PC-9 (cell line): ENCODE results near the gene ENKD1. TPM values are rescaled to one million over a fixed set of nuclear protein-coding genes. Genes with fewer than 3 reads are reported as not detected.

ENCODE experiments used
- BruUV-seq: library from RNA; stranded (reverse); fragments of 400-500 nt; replicated peaks from 2 replicates; lab custom pipeline; 2021; lab: Mats Ljungman, UMichigan
- CTCF ChIA-PET: fragments of 300-600 bp; sonication (Branson Sonifier 250); formaldehyde crosslinking; loops from one replicate; lab custom pipeline; 2022; ENCODE audit warnings: antibody characterized with exemption; lab: Charles Lee
- POLR2A ChIA-PET: fragments of 300-600 bp; sonication (Branson Sonifier 250); formaldehyde crosslinking; loops from one replicate; lab custom pipeline; 2022; ENCODE audit warnings: antibody characterized with exemption; ENCODE audit not compliant: unreplicated experiment; lab: Charles Lee
- DNase-seq, 2 experiments: peaks; one replicate each; pipeline versions ENCODE4 v3.0.0 to v3.0.0-alpha.2; 2015 to 2022; ENCODE audit warnings: mixed read lengths in 1 of 2
- H2AFZ ChIP-seq: fragments of 200-600 bp; sonication (generic); 2 replicates; pipeline ENCODE4 v1.8.1; 2017; ENCODE audit warnings: antibody characterized with exemption
- H3F3A ChIP-seq: fragments of 200-600 bp; sonication (generic); 2 replicates; pipeline ENCODE4 v1.8.1; 2017; ENCODE audit warnings: antibody characterized with exemption, mild to moderate bottlenecking, low read depth; ENCODE audit not compliant: insufficient read depth
- H3K27ac ChIP-seq: fragments of 200-600 bp; sonication (generic); 2 replicates; pipeline ENCODE4 v1.6.1; 2016; ENCODE audit warnings: mixed run types
- H3K27me3 ChIP-seq: fragments of 200-600 bp; sonication (generic); 2 replicates; pipeline ENCODE4 v1.6.1; 2016; ENCODE audit warnings: low read depth, mixed run types; ENCODE audit not compliant: insufficient read depth
- H3K36me3 ChIP-seq: fragments of 200-600 bp; sonication (generic); 2 replicates; pipeline ENCODE4 v1.6.1; 2016; ENCODE audit warnings: low read depth, mixed run types
- H3K4me1 ChIP-seq: fragments of 200-600 bp; sonication (generic); replicated peaks from 2 replicates; pipeline ENCODE4 v1.6.1; 2016; ENCODE audit warnings: mixed run types; ENCODE audit not compliant: insufficient read depth
- H3K4me2 ChIP-seq: fragments of 200-600 bp; sonication (generic); 2 replicates; pipeline ENCODE4 v1.6.1; 2017; ENCODE audit warnings: mixed run types
- H3K4me3 ChIP-seq: fragments of 200-600 bp; sonication (generic); 2 replicates; pipeline ENCODE4 v1.6.1; 2016; ENCODE audit warnings: mixed run types
- H3K79me2 ChIP-seq: fragments of 200-600 bp; sonication (generic); 2 replicates; pipeline ENCODE4 v1.6.1; 2017; ENCODE audit warnings: low read depth, mixed run types
- H3K9me2 ChIP-seq: fragments of 200-600 bp; sonication (generic); 2 replicates; pipeline ENCODE4 v1.8.1; 2017; ENCODE audit warnings: mild to moderate bottlenecking; ENCODE audit not compliant: insufficient read depth
- H3K9me3 ChIP-seq: fragments of 200-600 bp; sonication (generic); 2 replicates; pipeline ENCODE4 v1.8.1; 2016; ENCODE audit warnings: low read depth; ENCODE audit not compliant: insufficient read depth
- H4K20me1 ChIP-seq: fragments of 200-600 bp; sonication (generic); 2 replicates; pipeline ENCODE4 v1.8.1; 2017; ENCODE audit not compliant: insufficient read depth
- EZH2 ChIP-seq: fragments of 200-600 bp; sonication (generic); IDR thresholded peaks from 2 replicates; pipeline ENCODE4 v1.8.0; 2017; ENCODE audit warnings: antibody characterized with exemption, low read depth
- intact Hi-C: fragments of 100-400 bp; cut with micrococcal nuclease; formaldehyde crosslinking; loops from one replicate; pipeline ENCODE4 v1.10.0; 2022; ENCODE audit not compliant: unreplicated experiment
- total RNA-seq: library from RNA; stranded (reverse); gene quantifications from 2 replicates; pipeline ENCODE4 v1.2.3, GENCODE V29; 2021
- TF ChIP-seq, protein P1 (sequence below): fragments of 200-600 bp; sonication (generic); conservative IDR thresholded peaks from 2 replicates; pipeline ENCODE4 v1.6.1; 2017; ENCODE audit warnings: mixed run types, antibody characterized with exemption, mild to moderate bottlenecking, moderate library complexity

ENKD1 gene
- total RNA-seq, 1 experiment from 2014 or later = 20.8 TPM

DNA sequence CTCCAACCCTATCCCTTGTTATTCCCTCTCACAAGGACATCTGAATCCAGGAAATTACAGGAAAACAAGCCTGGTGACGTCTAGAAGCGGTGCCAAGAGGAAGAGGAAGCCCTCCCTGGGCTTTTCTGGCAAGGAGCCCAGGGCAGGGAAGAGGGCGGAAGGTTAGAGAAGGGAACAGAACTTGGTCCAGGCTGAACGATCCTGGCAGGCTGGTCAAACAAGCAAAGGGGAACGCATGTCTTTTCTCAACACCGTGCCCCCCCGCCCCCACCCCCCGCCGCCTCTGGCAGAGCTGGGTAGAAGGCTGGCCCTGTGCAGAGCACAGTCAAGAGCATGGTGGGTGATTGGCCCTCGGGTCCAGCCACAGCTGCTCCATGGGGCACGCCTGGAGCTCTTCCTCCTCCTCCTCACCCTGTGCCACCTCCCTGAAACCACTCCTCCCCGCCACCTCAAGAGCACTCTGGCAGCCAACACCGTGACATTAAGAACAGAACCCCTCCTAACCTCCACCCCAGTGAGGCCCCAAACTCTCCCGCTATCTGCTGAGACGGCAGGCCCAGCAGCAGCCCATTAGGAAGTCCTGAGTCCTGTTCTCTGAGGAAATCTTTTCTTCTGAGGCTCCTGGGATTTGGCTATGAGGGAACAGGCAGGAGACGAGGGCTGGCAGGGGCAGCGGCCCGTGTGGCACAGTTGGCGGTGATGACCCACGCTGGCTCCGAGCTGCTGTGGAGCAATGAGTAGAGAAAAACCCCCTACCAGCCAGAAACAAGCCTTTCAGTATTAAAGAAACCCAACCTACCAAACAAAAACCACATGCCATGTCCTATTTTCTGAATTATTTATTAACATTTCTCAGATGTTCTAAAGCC is 7.4 kb upstream of the ENKD1 start:
- CTCF ChIA-PET = no interaction called here
- H3K9me3 ChIP-seq = no peaks in the 10 kb centered on the region
- H3K36me3 ChIP-seq = no peaks in the 10 kb centered on the region
- BruUV-seq = no TSS peak
- no peaks in the 10 kb centered on the region for H4K20me1 ChIP-seq
- H2AFZ ChIP-seq = no peak overlapping the region
- H3K9me2 ChIP-seq = no peaks in the 10 kb centered on the region
- no peak for TF ChIP-seq EZH2
- TF ChIP-seq, protein P1, sequence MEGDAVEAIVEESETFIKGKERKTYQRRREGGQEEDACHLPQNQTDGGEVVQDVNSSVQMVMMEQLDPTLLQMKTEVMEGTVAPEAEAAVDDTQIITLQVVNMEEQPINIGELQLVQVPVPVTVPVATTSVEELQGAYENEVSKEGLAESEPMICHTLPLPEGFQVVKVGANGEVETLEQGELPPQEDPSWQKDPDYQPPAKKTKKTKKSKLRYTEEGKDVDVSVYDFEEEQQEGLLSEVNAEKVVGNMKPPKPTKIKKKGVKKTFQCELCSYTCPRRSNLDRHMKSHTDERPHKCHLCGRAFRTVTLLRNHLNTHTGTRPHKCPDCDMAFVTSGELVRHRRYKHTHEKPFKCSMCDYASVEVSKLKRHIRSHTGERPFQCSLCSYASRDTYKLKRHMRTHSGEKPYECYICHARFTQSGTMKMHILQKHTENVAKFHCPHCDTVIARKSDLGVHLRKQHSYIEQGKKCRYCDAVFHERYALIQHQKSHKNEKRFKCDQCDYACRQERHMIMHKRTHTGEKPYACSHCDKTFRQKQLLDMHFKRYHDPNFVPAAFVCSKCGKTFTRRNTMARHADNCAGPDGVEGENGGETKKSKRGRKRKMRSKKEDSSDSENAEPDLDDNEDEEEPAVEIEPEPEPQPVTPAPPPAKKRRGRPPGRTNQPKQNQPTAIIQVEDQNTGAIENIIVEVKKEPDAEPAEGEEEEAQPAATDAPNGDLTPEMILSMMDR = no peak
- DNase-seq = no peak
- no peaks in the 10 kb centered on the region for H3K27me3 ChIP-seq
- peaks cover 36% of the 10 kb centered on the region for H3F3A ChIP-seq
- H3K79me2 ChIP-seq = 0 out of 2 replicates have a peak, but pooled peaks cover 3% of the 10 kb centered on the region
- POLR2A ChIA-PET = no interaction called here
- no peak overlapping the region for H3K4me2 ChIP-seq
- H3K4me3 ChIP-seq = no peak overlapping the region
- H3K27ac ChIP-seq = no peak overlapping the region
- H3K4me1 ChIP-seq = peaks cover 26% of the 10 kb centered on the region
- intact Hi-C loops = loop anchor here (2.0 to 10.0 kb wide), 3 partner anchors 133 to 561 kb away; partner anchors contain the start of genes ESRP2, RANBP10 and TSNAXIP1

DNA sequence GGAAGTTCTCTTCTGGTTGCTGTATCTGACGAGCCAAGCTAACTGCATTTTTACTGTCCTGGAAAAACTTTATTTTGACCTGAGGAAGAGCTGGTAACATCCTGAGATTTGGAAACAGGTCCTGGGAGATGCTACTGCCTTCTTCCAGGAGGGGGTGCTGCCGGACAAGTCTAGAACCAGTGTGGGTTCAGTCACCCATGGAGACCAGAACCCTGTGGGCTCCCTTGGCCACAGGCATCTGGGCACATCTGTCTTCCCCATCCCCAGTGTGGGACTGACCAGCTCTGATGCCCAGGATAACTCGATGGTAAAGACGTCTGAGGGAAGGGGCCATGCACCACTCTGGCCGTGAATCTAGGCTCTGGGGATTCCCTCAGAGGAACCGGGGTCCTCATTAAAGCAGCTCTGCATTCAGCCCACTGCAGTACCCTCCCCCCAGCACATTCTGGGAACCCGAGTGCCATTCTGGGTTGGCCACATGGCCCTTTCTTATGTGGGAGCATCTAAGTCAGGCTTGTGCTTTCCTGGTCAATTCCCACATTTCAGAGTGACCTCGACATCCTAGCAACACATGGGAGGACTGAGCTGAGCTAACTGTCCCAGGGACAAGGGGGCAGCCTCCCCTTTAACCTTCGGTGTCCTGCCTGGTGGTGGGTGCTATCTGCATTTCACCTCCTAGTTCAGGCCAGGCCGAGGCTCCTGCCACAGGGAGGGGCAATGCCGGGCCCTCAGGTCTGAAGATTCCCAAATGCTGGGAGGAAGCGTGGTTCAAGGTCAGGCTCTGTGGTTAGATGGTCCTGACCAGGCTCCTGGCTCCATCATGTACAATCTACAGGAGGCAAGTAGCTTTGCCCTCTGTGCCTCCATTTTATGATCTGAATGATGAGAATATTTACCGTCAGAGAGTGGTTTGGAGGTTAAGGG is 6.5 kb upstream of the ENKD1 start:
- no peak overlapping the region for H3K4me2 ChIP-seq
- no peaks in the 10 kb centered on the region for H3K27me3 ChIP-seq
- H3K79me2 ChIP-seq = 0 out of 2 replicates have a peak, but pooled peaks cover 3% of the 10 kb centered on the region
- no TSS peak for BruUV-seq
- H3K9me3 ChIP-seq = no peaks in the 10 kb centered on the region
- ChIA-PET POLR2A (no interaction called here), CTCF (interaction anchor here (0.5 to 1.3 kb wide), 4 partner anchors 148 to 217 kb away, joined by 5 to 9 read pairs (median 6); no protein-coding TSS in a partner anchor)
- peaks cover 34% of the 10 kb centered on the region for H3F3A ChIP-seq
- no peak overlapping the region for H3K27ac ChIP-seq
- intact Hi-C loops = loop anchor here (1.0 to 10.0 kb wide), 4 partner anchors 134 to 562 kb away; partner anchors contain the start of genes ESRP2, RANBP10 and TSNAXIP1
- peaks cover 25% of the 10 kb centered on the region for H3K4me1 ChIP-seq
- no peak for TF ChIP-seq EZH2
- TF ChIP-seq, protein P1 = peak; percentile 84
- H4K20me1 ChIP-seq = no peaks in the 10 kb centered on the region
- no peaks in the 10 kb centered on the region for H3K9me2 ChIP-seq
- no peak overlapping the region for H2AFZ ChIP-seq
- H3K4me3 ChIP-seq = no peak overlapping the region
- H3K36me3 ChIP-seq = no peaks in the 10 kb centered on the region
- peak; percentile 39 to 67 for DNase-seq

DNA sequence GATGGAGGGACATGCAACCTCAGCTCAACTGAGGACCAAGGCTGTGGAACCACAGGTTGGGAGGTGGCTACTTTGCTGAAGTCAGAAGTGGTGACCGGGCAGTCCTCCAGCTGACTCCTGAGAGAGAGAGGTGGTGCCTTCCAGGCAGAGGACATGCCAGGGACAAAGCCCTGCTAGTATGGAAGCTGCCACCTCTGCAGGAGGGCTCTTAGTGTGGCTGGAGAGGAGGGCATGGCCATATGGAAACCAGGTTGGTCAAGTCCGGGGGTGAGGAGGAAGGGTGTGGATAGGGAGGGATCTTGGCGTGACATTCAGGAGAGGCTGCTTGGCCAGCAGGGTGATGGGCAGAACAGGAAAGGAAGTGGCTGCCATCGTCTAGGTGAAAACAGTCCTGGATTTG is 5.8 kb upstream of the ENKD1 start:
- peak in 1 of 2 experiments; percentile 35 for DNase-seq
- ChIA-PET CTCF (interaction anchor here (0.5 to 1.3 kb wide), 3 partner anchors 144 to 217 kb away, joined by 3 to 9 read pairs (median 6); no protein-coding TSS in a partner anchor), POLR2A (no interaction called here)
- Histone ChIP-seq H4K20me1 (no peaks in the 10 kb centered on the region), H3K9me3 (no peaks in the 10 kb centered on the region), H3F3A (peaks cover 27% of the 10 kb centered on the region), H3K4me1 (peaks cover 18% of the 10 kb centered on the region), H3K36me3 (no peaks in the 10 kb centered on the region), H3K79me2 (0 out of 2 replicates have a peak, but pooled peaks cover 3% of the 10 kb centered on the region), H3K4me2 (no peak overlapping the region), H2AFZ (no peak overlapping the region), H3K27ac (no peak overlapping the region), H3K9me2 (no peaks in the 10 kb centered on the region), H3K27me3 (no peaks in the 10 kb centered on the region), H3K4me3 (no peak overlapping the region)
- intact Hi-C loops = loop anchor here (1.0 to 10.0 kb wide), 4 partner anchors 134 to 562 kb away; partner anchors contain the start of genes ESRP2, RANBP10 and TSNAXIP1
- no TSS peak for BruUV-seq
- TF ChIP-seq, protein P1 = no peak
- no peak for TF ChIP-seq EZH2
